CD4-positive, CD25-positive, alpha-beta regulatory T cell (primary cell): ENCODE data around the gene F11R. TPM values are rescaled to one million over a fixed set of nuclear protein-coding genes. Genes with fewer than 3 reads are reported as not detected.
"Not testable (repeated sequence)": the region's sequence is repeated elsewhere in the genome, so short reads cannot be mapped to it uniquely, and the experiment has no call there.

Source experiments
- ATAC-seq, 2 donors: fragments of 150-1000 bp; cut with Tn5 transposase; one replicate each; pipeline ENCODE4 v1.10.0; 2021; ENCODE audit warnings: low read depth in 2 of 2, moderate number of reproducible peaks in 2 of 2, moderate library complexity in 1 of 2
- DNase-seq, 3 donors: peaks; one replicate each; pipeline versions ENCODE4 v3.0.0 to v3.0.0-alpha.2; 2012 to 2022; ENCODE audit warnings: mixed read lengths in 1 of 3
- H3K27ac ChIP-seq: one replicate; pipeline ENCODE4 v1.7.0; 2013; ENCODE audit warnings: mild to moderate bottlenecking, low read length; ENCODE audit not compliant: insufficient read depth, poor library complexity, severe bottlenecking
- H3K27me3 ChIP-seq: one replicate; pipeline ENCODE4 v1.7.0; 2013; ENCODE audit warnings: low read length; ENCODE audit not compliant: control insufficient read depth, insufficient read depth
- H3K36me3 ChIP-seq: one replicate; pipeline ENCODE4 v1.7.0; 2013; ENCODE audit warnings: mild to moderate bottlenecking, low read length, moderate library complexity; ENCODE audit not compliant: control insufficient read depth, insufficient read depth
- H3K4me1 ChIP-seq: 2 replicates; pipeline ENCODE4 v1.7.0; 2013; ENCODE audit warnings: mild to moderate bottlenecking, low read length; ENCODE audit not compliant: insufficient read depth, control insufficient read depth, poor library complexity, severe bottlenecking
- H3K4me3 ChIP-seq: one replicate; pipeline ENCODE4 v1.7.0; 2013; ENCODE audit warnings: low read depth, mild to moderate bottlenecking, low read length, moderate library complexity
- H3K9me3 ChIP-seq, 2 experiments: 1 replicate in 1 of 2; 2 replicates in 1 of 2; pipeline ENCODE4 v1.7.0; 2013; ENCODE audit warnings: low read length in 2 of 2, mild to moderate bottlenecking in 1 of 2, moderate library complexity in 1 of 2; ENCODE audit not compliant: control insufficient read depth in 2 of 2
- H3K27ac Mint-ChIP-seq, 3 donors: one replicate each; pipeline ENCODE4 v1.8.0; 2020 to 2022; ENCODE audit warnings: mild to moderate bottlenecking in 3 of 3, mixed read lengths in 3 of 3, moderate library complexity in 2 of 3
- H3K27me3 Mint-ChIP-seq: one replicate; pipeline ENCODE4 v1.8.0; 2022; ENCODE audit warnings: mild to moderate bottlenecking, mixed read lengths
- H3K36me3 Mint-ChIP-seq: one replicate; pipeline ENCODE4 v1.8.0; 2020; ENCODE audit warnings: mixed read lengths
- H3K4me1 Mint-ChIP-seq, 4 donors: one replicate each; pipeline ENCODE4 v1.8.0; 2020 to 2022; ENCODE audit warnings: mixed read lengths in 4 of 4, mild to moderate bottlenecking in 1 of 4
- H3K4me3 Mint-ChIP-seq, 4 donors: one replicate each; pipeline ENCODE4 v1.8.0; 2020 to 2022; ENCODE audit warnings: mild to moderate bottlenecking in 4 of 4, mixed read lengths in 4 of 4, moderate library complexity in 3 of 4
- H3K9me3 Mint-ChIP-seq, 7 donors: one replicate each; pipeline ENCODE4 v1.8.0; 2020 to 2022; ENCODE audit warnings: mixed read lengths in 7 of 7, mild to moderate bottlenecking in 3 of 7, moderate library complexity in 2 of 7
- polyA plus RNA-seq, 4 donors: library from polyadenylated mRNA; unstranded; fragments of 300-500 nt; fragmentation: Illumina TruSeq; gene quantifications; one replicate each; pipeline ENCODE4 v1.2.3, GENCODE V29; 2021
- total RNA-seq: library from RNA; stranded (reverse); gene quantifications from one replicate; pipeline ENCODE4 v1.2.3, GENCODE V29; 2022

F11R gene
- 18.4 TPM for total RNA-seq
- 10 to 100 TPM in 1 of 4 donors, 1 to 10 TPM in 3; 6.3 to 11.2 (median 7.9) TPM for polyA plus RNA-seq

DNA sequence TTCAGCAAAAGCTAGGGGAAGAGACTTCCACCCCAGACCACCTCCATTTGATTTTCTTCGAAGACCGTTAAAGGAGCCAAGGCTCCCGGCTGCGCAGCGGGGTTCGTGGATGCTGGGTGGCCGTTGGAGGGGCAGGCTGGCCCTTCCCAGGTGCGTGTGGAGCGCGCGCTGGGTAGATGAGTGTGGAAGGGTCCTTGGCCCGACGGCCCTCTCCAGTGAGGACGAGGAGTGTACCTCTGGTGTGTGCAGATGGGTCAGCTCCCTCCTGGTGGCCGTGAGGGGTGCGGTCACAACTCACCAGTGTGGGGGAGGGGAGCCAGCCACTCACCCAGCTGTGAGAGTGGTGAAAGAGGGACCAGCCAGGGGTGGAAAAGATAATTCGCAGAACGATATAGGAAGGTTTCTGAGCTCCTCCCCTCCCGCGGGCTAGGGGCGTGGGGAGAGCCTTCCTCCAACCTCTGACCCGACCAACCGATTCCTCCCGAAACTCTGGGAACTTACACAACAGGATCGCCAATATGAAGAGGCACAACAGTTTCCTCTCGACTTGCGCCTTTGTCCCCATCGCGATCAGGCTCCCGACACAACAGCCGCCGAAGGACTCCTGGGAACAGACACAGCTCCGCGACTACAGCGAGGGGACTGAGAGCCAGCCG lies at the start of gene F11R:
TSS of gene F11R (minus strand) at position 644 of the 656 bp plus-strand sequence. CDS start at position 565, 79 bp downstream.
- H3K4me1 Mint-ChIP-seq = peaks cover 11 to 33% (median 29%) of the 10 kb centered on the region in 4 donors
- H3K4me3 ChIP-seq = peak within 1 kb of the TSS; percentile 87

DNA sequence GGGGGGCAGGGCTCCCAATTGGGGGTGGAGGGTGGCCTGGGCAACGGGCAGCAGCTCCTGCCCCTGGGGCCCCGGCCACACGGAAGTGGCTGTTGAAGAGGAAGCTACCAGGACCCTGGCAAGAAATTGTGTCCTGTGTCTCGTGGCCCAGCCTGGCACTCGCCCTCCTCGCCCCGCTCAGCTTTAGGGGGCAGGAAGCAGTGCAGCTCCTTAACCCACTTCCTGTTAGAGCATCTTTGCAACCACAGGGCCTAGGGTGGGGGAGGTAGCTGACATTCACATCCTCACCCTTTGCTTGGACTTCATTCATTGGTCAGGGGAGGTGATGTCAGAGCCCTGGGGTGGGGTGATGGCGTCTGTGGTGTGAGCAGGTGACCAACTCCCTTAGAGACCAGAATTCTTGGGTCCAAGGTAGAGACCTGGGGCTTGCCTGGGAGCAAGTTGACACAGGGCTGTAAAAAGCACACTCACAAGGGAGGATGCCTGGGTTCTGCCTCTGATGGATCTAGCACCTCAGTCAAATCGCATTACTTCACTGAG lies 48.8 kb upstream of the F11R start, which contains the start of gene ARHGAP30:
TSS of gene ARHGAP30 (minus strand) at position 161 of the 540 bp plus-strand sequence. CDS start 267 bp downstream, outside the sequence.
- peaks cover 64% of the 10 kb centered on the region for H3K4me1 ChIP-seq
- peak; percentile 86 to 89 for ATAC-seq
- DNase-seq = peak; percentile 76 to 98 (median 90)
- H3K36me3 ChIP-seq = peaks cover 11% of the 10 kb centered on the region
- Mint-ChIP-seq H3K27me3 (no peaks in the 10 kb centered on the region), H3K36me3 (peaks cover 13% of the 10 kb centered on the region), H3K4me3 (peak within 1 kb of the TSS; percentile 97 to 100 (median 98)), H3K9me3 (no peaks in the 10 kb centered on the region), H3K27ac (peak within 1 kb of the TSS; percentile 97 to 100 (median 99)), H3K4me1 (peaks cover 5 to 60% (median 27%) of the 10 kb centered on the region in 4 donors)
- no peaks in the 10 kb centered on the region for H3K27me3 ChIP-seq
- H3K9me3 ChIP-seq = no peaks in the 10 kb centered on the region
- peak within 1 kb of the TSS; percentile 97 for H3K4me3 ChIP-seq
- H3K27ac ChIP-seq = peak within 1 kb of the TSS; percentile 89

More for the DNA sequence above, at the start of gene F11R:
- H3K36me3 ChIP-seq = no peaks in the 10 kb centered on the region
- H3K4me1 ChIP-seq = peaks cover 20% of the 10 kb centered on the region
- Mint-ChIP-seq H3K36me3 (no peaks in the 10 kb centered on the region), H3K9me3 (no peaks in the 10 kb centered on the region), H3K4me3 (peak within 1 kb of the TSS; percentile 84 to 95 (median 92)), H3K27ac (peak within 1 kb of the TSS; percentile 86 to 89 (median 89)), H3K27me3 (peaks cover 8% of the 10 kb centered on the region)
- H3K9me3 ChIP-seq = no peaks in the 10 kb centered on the region
- H3K27me3 ChIP-seq = no peaks in the 10 kb centered on the region
- peak; percentile 5 to 19 for ATAC-seq
- peak within 1 kb of the TSS; percentile 48 for H3K27ac ChIP-seq
- no peak for DNase-seq

DNA sequence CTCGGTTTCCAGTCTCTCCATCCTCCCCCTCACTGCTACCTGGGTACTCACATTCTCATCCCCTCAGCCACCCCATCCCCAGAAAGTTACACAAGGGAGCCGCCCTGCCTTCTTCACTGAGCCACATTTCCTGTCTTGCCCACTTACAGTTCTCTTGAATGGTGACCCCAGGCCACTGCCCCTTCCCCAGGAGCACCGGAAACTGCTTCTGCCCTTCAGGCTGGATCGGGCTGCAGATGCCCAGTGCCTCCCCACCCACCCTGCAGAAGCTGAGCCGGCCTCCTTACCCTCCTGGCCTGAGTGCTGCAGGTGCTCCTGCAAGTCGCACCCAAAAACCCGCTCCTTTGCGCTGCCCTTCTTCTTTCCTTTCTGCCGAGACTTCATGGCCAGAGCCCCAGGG lies 48.3 kb upstream of the F11R start:
- DNase-seq (peak in 2 of 3 donors; percentile 25 to 59), ATAC-seq (no peak)
- H3K4me3 Mint-ChIP-seq = peak overlapping the region; percentile 97 to 100 (median 98)

GRCh38 chr1:161068306-161069234 lies 47.6 kb upstream of the F11R start:
- H3K27ac Mint-ChIP-seq = peak overlapping the region; percentile 97 to 100 (median 99)
- Histone ChIP-seq H3K4me1 (peaks cover 76% of the 10 kb centered on the region), H3K36me3 (peaks cover 20% of the 10 kb centered on the region), H3K9me3 (no peaks in the 10 kb centered on the region), H3K4me3 (peak overlapping the region; percentile 97), H3K27ac (peak overlapping the region; percentile 89), H3K27me3 (no peaks in the 10 kb centered on the region)
- no peaks in the 10 kb centered on the region for H3K9me3 Mint-ChIP-seq
- no peaks in the 10 kb centered on the region for H3K27me3 Mint-ChIP-seq
- peak; percentile 75 to 95 (median 82) for DNase-seq
- peaks cover 22% of the 10 kb centered on the region for H3K36me3 Mint-ChIP-seq
- ATAC-seq = peak; percentile 69
- H3K4me1 Mint-ChIP-seq = peaks cover 16 to 71% (median 38%) of the 10 kb centered on the region in 4 donors
- H3K4me3 Mint-ChIP-seq = peak overlapping the region; percentile 97 to 100 (median 98)

More for the DNA sequence above, 48.3 kb upstream of the F11R start:
- peak overlapping the region; percentile 89 for H3K27ac ChIP-seq
- Mint-ChIP-seq H3K36me3 (peaks cover 18% of the 10 kb centered on the region), H3K9me3 (no peaks in the 10 kb centered on the region), H3K27me3 (no peaks in the 10 kb centered on the region), H3K27ac (peak overlapping the region; percentile 97 to 100 (median 99)), H3K4me1 (peaks cover 10 to 64% (median 32%) of the 10 kb centered on the region in 4 donors)
- H3K4me1 ChIP-seq = peaks cover 70% of the 10 kb centered on the region
- no peaks in the 10 kb centered on the region for H3K27me3 ChIP-seq
- H3K36me3 ChIP-seq = peaks cover 14% of the 10 kb centered on the region
- H3K4me3 ChIP-seq = peak overlapping the region; percentile 97
- H3K9me3 ChIP-seq = no peaks in the 10 kb centered on the region

DNA sequence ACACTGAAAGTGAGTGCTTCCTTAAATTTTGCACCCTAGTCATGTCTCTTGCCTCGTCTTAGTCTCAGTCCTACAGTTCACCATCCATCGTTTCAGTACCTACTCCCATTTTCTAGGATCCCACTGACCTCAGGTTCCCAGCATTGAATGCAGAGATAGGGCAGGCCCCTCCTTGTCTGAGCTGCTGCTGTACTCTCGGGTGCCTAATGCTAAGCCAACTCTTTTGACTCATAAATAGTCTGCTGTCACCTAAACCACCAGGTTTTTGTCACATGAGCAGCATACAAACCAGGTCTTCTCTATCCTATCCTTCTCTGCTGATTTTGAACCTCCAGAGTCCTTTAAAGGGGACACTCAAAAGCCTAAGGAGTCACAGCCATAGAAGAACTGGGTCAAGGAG lies 45.7 kb upstream of the F11R start:
- ATAC-seq = no peak
- Histone ChIP-seq H3K4me3 (peak overlapping the region; percentile 86), H3K9me3 (no peaks in the 10 kb centered on the region), H3K4me1 (peaks cover 90% of the 10 kb centered on the region), H3K27ac (peak overlapping the region; percentile 89), H3K27me3 (no peaks in the 10 kb centered on the region), H3K36me3 (peaks cover 30% of the 10 kb centered on the region)
- Mint-ChIP-seq H3K9me3 (no peaks in the 10 kb centered on the region), H3K27ac (peak overlapping the region; percentile 93 to 99 (median 97)), H3K27me3 (no peaks in the 10 kb centered on the region), H3K4me3 (peak overlapping the region; percentile 97 to 100 (median 98)), H3K36me3 (peaks cover 35% of the 10 kb centered on the region), H3K4me1 (peaks cover 28 to 81% (median 47%) of the 10 kb centered on the region in 4 donors)
- no peak for DNase-seq

GRCh38 chr1:161065681-161066080 lies 44.7 kb upstream of the F11R start:
- H3K27me3 ChIP-seq, DNase-seq, H3K9me3 ChIP-seq, ATAC-seq, H3K27me3 Mint-ChIP-seq, H3K9me3 Mint-ChIP-seq: not testable (repeated sequence)
- Histone ChIP-seq H3K4me3 (peak overlapping the region; percentile 86), H3K27ac (peak overlapping the region; percentile 29), H3K36me3 (peaks cover 35% of the 10 kb centered on the region), H3K4me1 (peaks cover 88% of the 10 kb centered on the region)
- Mint-ChIP-seq H3K4me1 (peaks cover 28 to 80% (median 46%) of the 10 kb centered on the region in 4 donors), H3K36me3 (peaks cover 35% of the 10 kb centered on the region), H3K4me3 (peak overlapping the region; percentile 95 to 100 (median 98)), H3K27ac (peak overlapping the region in 2 of 3 donors; percentile 66 to 97)

DNA sequence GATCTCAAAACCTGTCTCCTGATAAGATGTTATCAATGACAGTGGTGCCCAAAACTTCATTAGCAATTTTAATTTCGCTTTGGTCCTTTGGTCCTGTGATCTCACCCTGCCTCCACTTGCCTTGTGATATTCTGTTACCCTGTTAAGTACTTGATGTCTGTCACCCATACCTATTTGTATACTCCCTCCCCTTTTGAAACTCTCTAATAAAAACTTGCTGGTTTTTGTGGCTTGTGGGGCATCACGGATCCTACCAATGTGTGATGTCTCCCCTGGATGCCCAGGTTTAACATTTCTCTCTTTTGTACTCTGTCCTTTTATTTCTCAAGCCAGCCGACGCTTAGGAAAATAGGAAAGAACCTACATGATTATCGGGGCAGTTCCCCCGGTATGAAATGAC lies 43.0 kb upstream of the F11R start:
- Histone ChIP-seq H3K4me3 (peak overlapping the region; percentile 78), H3K27ac (peak overlapping the region; percentile 29), H3K4me1 (peaks cover 81% of the 10 kb centered on the region), H3K36me3 (peaks cover 50% of the 10 kb centered on the region)
- not testable (repeated sequence) for H3K27me3 ChIP-seq, DNase-seq, ATAC-seq, H3K9me3 ChIP-seq, H3K27me3 Mint-ChIP-seq, H3K9me3 Mint-ChIP-seq
- Mint-ChIP-seq H3K27ac (peak overlapping the region; percentile 85 to 90 (median 89)), H3K36me3 (peaks cover 45% of the 10 kb centered on the region), H3K4me3 (peak overlapping the region; percentile 88 to 98 (median 96)), H3K4me1 (peaks cover 28 to 87% (median 52%) of the 10 kb centered on the region in 4 donors)
